Measurements from ENCODE around the gene SPATA17. TPM values are rescaled to one million over a fixed set of nuclear protein-coding genes. Genes with fewer than 3 reads are reported as not detected.

The SPATA17 gene
- total and polyA plus RNA-seq, 10 of the 15 experiments (the other 5 are each of a cell fraction or from before 2014, with no cell fraction given): 0.08 to 0.27 (median 0.11) TPM; not detected in 6

GRCh38 chr1:217642455-217642854 lies 11.3 kb downstream of the SPATA17 start:
- no peak for ATAC-seq
- Histone ChIP-seq H3K4me2 (ENCODE audit: control insufficient read depth, insufficient read depth) (no peak overlapping the region), H4K20me1 (ENCODE audit: control insufficient read depth, insufficient read depth) (no peaks in the 10 kb centered on the region), H3K36me3 (ENCODE audit: control insufficient read depth in 2 of 2, insufficient read depth in 2 of 2, low read length in 1 of 2) (no peaks in the 10 kb centered on the region), H3K27me3 (replicated peaks in 1 of 2; ENCODE audit: control insufficient read depth in 2 of 2, insufficient read depth in 2 of 2, low read length in 1 of 2) (no peaks in the 10 kb centered on the region), H3K4me3 (no peak overlapping the region), H3K79me2 (ENCODE audit: control insufficient read depth, insufficient read depth, low read length) (no peaks in the 10 kb centered on the region), H3K4me1 (ENCODE audit: control insufficient read depth, insufficient read depth, low read length) (no peaks in the 10 kb centered on the region), H2AFZ (ENCODE audit: control insufficient read depth, low read depth, low read length) (no peak overlapping the region), H3K9ac (ENCODE audit: control insufficient read depth, insufficient read depth, low read length) (no peak overlapping the region), H3K27ac (ENCODE audit: control insufficient read depth, insufficient read depth) (no peak overlapping the region), H3K9me3 (replicated peaks; ENCODE audit: control insufficient read depth, insufficient read depth, low read length) (no peaks in the 10 kb centered on the region)
- ChIA-PET POLR2A (no interaction called here), RAD21 (ENCODE audit: unreplicated experiment) (no interaction called here), CTCF (no interaction called here), SMC1A (ENCODE audit: uncharacterized antibody, unreplicated experiment) (no interaction called here)
- TF ChIP-seq STAT3 (IDR thresholded peaks at IDR 0.05; ENCODE audit: low read depth, low read length) (no peak), CEBPZ (IDR thresholded peaks at IDR 0.05; ENCODE audit: low read depth, low read length) (no peak), YBX1 (IDR thresholded peaks at IDR 0.05) (no peak), NFXL1 (IDR thresholded peaks at IDR 0.05; ENCODE audit: borderline replicate concordance) (no peak), FOS (IDR thresholded peaks at IDR 0.05; ENCODE audit: borderline replicate concordance, extremely low read depth, insufficient read length) (no peak), ETV6 (conservative IDR thresholded peaks at IDR 0.05 in 1 of 2, IDR thresholded peaks at IDR 0.05 in 1 of 2; ENCODE audit: borderline replicate concordance in 1 of 2, low read depth in 1 of 2) (no peak), ZZZ3 (IDR thresholded peaks at IDR 0.05; ENCODE audit: control insufficient read depth, insufficient read length, low read depth) (no peak), ZNF207 (IDR thresholded peaks at IDR 0.05; ENCODE audit: borderline replicate concordance) (no peak), TBL1XR1 (IDR thresholded peaks at IDR 0.05; ENCODE audit: low read depth, low read length) (no peak), CEBPB (IDR thresholded peaks at IDR 0.05; ENCODE audit: borderline replicate concordance in 1 of 2, low read depth in 2 of 2, low read length in 2 of 2) (no peak), RBBP5 (conservative IDR thresholded peaks at IDR 0.05) (no peak), RUNX3 (IDR thresholded peaks at IDR 0.05; ENCODE audit: low read length) (no peak)
- TF ChIP-seq, protein P1, sequence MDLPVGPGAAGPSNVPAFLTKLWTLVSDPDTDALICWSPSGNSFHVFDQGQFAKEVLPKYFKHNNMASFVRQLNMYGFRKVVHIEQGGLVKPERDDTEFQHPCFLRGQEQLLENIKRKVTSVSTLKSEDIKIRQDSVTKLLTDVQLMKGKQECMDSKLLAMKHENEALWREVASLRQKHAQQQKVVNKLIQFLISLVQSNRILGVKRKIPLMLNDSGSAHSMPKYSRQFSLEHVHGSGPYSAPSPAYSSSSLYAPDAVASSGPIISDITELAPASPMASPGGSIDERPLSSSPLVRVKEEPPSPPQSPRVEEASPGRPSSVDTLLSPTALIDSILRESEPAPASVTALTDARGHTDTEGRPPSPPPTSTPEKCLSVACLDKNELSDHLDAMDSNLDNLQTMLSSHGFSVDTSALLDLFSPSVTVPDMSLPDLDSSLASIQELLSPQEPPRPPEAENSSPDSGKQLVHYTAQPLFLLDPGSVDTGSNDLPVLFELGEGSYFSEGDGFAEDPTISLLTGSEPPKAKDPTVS (IDR thresholded peaks at IDR 0.05; ENCODE audit: low read depth, low read length): no peak
- in situ Hi-C loops (cut with MboI) (no loop called here), intact Hi-C loops (cut with micrococcal nuclease; ENCODE audit: unreplicated experiment) (no loop called here)
- no peak for DNase-seq (ENCODE audit: low read depth, low spot score)
- no peak for FAIRE-seq
- BruUV-seq (replicated peaks): no TSS peak
- 57% methylated on average over 6 of the region's 6 CpGs for WGBS (ENCODE audit: insufficient coverage, insufficient replicate concordance, low lambda C conversion rate, missing lambda C conversion rate)

All from GM12878 (cell line).